ENCODE results near the gene VPS13D. TPM values are rescaled to one million over a fixed set of nuclear protein-coding genes. Genes with fewer than 3 reads are reported as not detected.

The VPS13D gene
- total and polyA plus RNA-seq, 2 experiments from 2014 or later: 10.7 to 34.9 TPM

GRCh38 chr1:12542138-12542465, 312.3 kb downstream of the VPS13D start:
- no peaks in the 10 kb centered on the region for H3K27me3 ChIP-seq (ENCODE audit: insufficient read depth)
- H3K4me2 ChIP-seq: no peak overlapping the region
- TF ChIP-seq ETS1 (IDR thresholded peaks at IDR 0.05): no peak
- no peak for TF ChIP-seq ZNF331 (CRISPR knock-in tag; IDR thresholded peaks at IDR 0.05; ENCODE audit: low read depth)
- TF ChIP-seq NANOG (IDR thresholded peaks at IDR 0.05; ENCODE audit: borderline replicate concordance): no peak
- TF ChIP-seq JUNB (IDR thresholded peaks at IDR 0.05; ENCODE audit: unreplicated experiment): no peak
- TF ChIP-seq ZNF462 (CRISPR knock-in tag; IDR thresholded peaks at IDR 0.05): no peak
- TF ChIP-seq CTCF (conservative IDR thresholded peaks at IDR 0.05; ENCODE audit: low read depth in 2 of 2): no peak
- no peak for TF ChIP-seq EZH2phosphoT487 (IDR thresholded peaks at IDR 0.05; ENCODE audit: unreplicated experiment)
- H3K79me2 ChIP-seq (replicated peaks; ENCODE audit: insufficient read depth): no peaks in the 10 kb centered on the region
- H3K27ac ChIP-seq (ENCODE audit: low read depth): no peak overlapping the region
- H4K20me1 ChIP-seq (replicated peaks; ENCODE audit: insufficient read depth): no peaks in the 10 kb centered on the region
- no peak overlapping the region for H3K4me3 ChIP-seq
- Mint-ChIP-seq H3K27ac (no peak overlapping the region), H3K36me3 (ENCODE audit: low read depth) (no peaks in the 10 kb centered on the region), H3K4me3 (no peak overlapping the region), H3K9me3 (no peaks in the 10 kb centered on the region; the same call in 2 of the 3 replicates), H3K4me1 (peaks cover 22% of the 10 kb centered on the region), H3K27me3 (ENCODE audit: insufficient read depth, low read depth, poor library complexity) (peaks cover 1% of the 10 kb centered on the region)
- no peak for ATAC-seq
- no peaks in the 10 kb centered on the region for H3F3A ChIP-seq (replicated peaks; ENCODE audit: low read depth)
- H2AFZ ChIP-seq: peak overlapping the region; percentile 38; the same call in 1 of the 2 replicates
- no peak for DNase-seq (ENCODE audit: low spot score)
- H3K9me2 ChIP-seq (ENCODE audit: insufficient read depth): no peaks in the 10 kb centered on the region
- no peaks in the 10 kb centered on the region for H3K36me3 ChIP-seq (ENCODE audit: insufficient read depth)
- H3K4me1 ChIP-seq (ENCODE audit: insufficient read depth): no peaks in the 10 kb centered on the region; the same call in 1 of the 2 replicates

Measured in GM23338 (cell line).